GM18507 (cell line): ENCODE data around the gene CYSTM1.

Experiments used
- DNase-seq: peaks from one replicate; pipeline ENCODE4 v3.0.0; 2011; ENCODE audit warnings: low read depth; ENCODE audit not compliant: insufficient read length; ENCODE audit errors: extremely low spot score
- FAIRE-seq: peaks from 2 replicates; lab custom pipeline; 2011; peaks lifted over from hg19 to GRCh38; lab: Jason Lieb, UNC

The CYSTM1 gene

GRCh38 chr5:140245926-140246325 lies 70.9 kb downstream of the CYSTM1 start:
- FAIRE-seq, result no peak
- DNase-seq, result no peak

- FAIRE-seq (no peak), DNase-seq (no peak)
Observed at GRCh38 chr5:140246378-140247122, 71.6 kb downstream of the CYSTM1 start.

GRCh38 chr5:140248414-140248813 lies 73.4 kb downstream of the CYSTM1 start:
- DNase-seq (no peak), FAIRE-seq (no peak)

GRCh38 chr5:140249536-140249935 lies 74.5 kb downstream of the CYSTM1 start:
- FAIRE-seq, result no peak

GRCh38 chr5:140250386-140250785 lies 75.4 kb downstream of the CYSTM1 start:
- DNase-seq (no peak), FAIRE-seq (no peak)

More at GRCh38 chr5:140249536-140249935, 74.5 kb downstream of the CYSTM1 start:
- no peak for DNase-seq

- FAIRE-seq, result peak; percentile 80
Observed at GRCh38 chr5:140251527-140251973, 76.6 kb downstream of the CYSTM1 start.

GRCh38 chr5:140252470-140253126 lies 77.6 kb downstream of the CYSTM1 start:
- FAIRE-seq, result no peak
- no peak for DNase-seq

More at GRCh38 chr5:140251527-140251973, 76.6 kb downstream of the CYSTM1 start:
- DNase-seq, result no peak

- DNase-seq (no peak), FAIRE-seq (no peak)
Observed at GRCh38 chr5:140253985-140254384, 79.0 kb downstream of the CYSTM1 start.

- no peak for DNase-seq
- FAIRE-seq, result no peak
Observed at GRCh38 chr5:140255460-140256157, 80.6 kb downstream of the CYSTM1 start.

- FAIRE-seq (no peak), DNase-seq (no peak)
Observed at GRCh38 chr5:140256726-140257125, 81.7 kb downstream of the CYSTM1 start.

GRCh38 chr5:140258016-140258415 lies 83.0 kb downstream of the CYSTM1 start:
- no peak for DNase-seq
- no peak for FAIRE-seq

GRCh38 chr5:140258873-140259272 lies 83.9 kb downstream of the CYSTM1 start:
- no peak for FAIRE-seq
- DNase-seq, result no peak

- DNase-seq (no peak), FAIRE-seq (no peak)
Observed at GRCh38 chr5:140259500-140259899, 84.5 kb downstream of the CYSTM1 start.

- FAIRE-seq (no peak), DNase-seq (no peak)
Observed at GRCh38 chr5:140260089-140260656, 85.2 kb downstream of the CYSTM1 start.

- FAIRE-seq (no peak), DNase-seq (no peak)
Observed at GRCh38 chr5:140261403-140262171, 86.6 kb downstream of the CYSTM1 start.

- no peak for FAIRE-seq
- DNase-seq, result no peak
Observed at GRCh38 chr5:140262221-140262620, 87.2 kb downstream of the CYSTM1 start.

- FAIRE-seq (no peak), DNase-seq (no peak)
Observed at GRCh38 chr5:140262839-140263238, 87.9 kb downstream of the CYSTM1 start.

- no peak for FAIRE-seq
Observed at GRCh38 chr5:140265845-140266244, 90.9 kb downstream of the CYSTM1 start.

GRCh38 chr5:140266471-140267200 lies 91.6 kb downstream of the CYSTM1 start:
- FAIRE-seq (no peak), DNase-seq (no peak)

More at GRCh38 chr5:140265845-140266244, 90.9 kb downstream of the CYSTM1 start:
- DNase-seq, result no peak
